HTERT RPE-1 (cell line): Measurements from ENCODE around the gene THRB.
"Not testable (repeated sequence)": the region's sequence is repeated elsewhere in the genome, so short reads cannot be mapped to it uniquely, and the experiment has no call there.

Experiments
- in situ Hi-C: fragments of 300-500 bp; cut with MboI; formaldehyde crosslinking; loops from 4 replicates; pipeline ENCODE4 v1.14.3; 2020; ENCODE audit warnings: low sequenced_read_pairs

Gene THRB

DNA sequence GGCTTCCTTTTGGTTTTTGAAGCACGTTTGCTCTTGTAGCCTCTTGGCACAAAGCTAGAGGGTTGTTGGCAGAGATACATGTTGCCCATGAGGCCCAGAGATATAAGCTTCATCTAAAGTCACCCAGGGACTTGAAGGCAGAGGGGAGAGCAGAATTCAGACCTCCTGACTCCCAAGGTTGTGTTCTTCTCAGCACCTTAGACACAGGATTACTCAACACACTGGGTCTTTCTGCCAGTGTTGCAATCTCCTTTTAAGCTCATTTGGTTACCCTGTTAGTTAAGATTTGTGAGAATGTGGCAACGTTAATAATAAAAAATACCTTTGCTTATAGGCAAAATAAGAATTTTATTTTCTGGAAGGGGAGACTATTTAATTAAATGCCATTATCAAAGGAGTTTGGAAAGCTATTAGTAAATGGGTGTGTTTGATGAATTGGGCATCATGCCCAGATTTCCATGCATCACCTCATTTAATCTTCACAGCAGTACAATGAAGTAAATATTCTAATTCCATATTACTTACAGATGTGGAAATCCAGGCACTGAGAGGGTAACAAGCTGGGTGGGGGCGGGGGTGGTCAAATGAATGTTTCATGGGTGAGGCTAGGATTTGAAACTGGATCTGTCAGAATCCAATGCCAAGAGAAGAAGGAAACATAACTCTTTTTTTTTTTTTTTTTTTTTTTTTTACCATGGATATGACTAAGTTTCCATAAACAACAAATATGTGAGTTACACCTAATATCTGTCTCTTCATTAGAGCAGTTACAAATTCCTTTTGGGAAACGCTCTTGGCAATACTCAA lies 366.2 kb downstream of the THRB start:
- in situ Hi-C loops = no loop called here

DNA sequence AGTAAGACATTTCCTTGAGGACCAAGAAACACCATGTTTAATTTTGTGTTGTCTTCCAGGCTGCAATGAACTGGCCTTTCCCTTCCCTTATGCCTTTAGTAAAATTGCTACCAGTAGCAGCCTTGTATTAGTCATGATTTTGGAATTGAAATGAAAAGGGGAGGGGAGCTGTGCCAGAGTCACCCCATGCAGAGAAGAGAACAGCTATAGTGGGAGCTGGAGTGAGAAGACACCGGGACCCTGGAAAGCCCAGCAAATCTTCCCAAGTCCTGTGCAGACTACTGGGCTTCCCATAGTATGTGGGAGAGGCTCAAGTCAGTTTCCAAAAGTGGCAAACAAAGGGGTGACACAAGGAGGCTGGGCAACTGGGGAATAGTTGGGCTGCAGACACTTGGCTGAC lies 371.1 kb downstream of the THRB start:
- in situ Hi-C loops = no loop called here

DNA sequence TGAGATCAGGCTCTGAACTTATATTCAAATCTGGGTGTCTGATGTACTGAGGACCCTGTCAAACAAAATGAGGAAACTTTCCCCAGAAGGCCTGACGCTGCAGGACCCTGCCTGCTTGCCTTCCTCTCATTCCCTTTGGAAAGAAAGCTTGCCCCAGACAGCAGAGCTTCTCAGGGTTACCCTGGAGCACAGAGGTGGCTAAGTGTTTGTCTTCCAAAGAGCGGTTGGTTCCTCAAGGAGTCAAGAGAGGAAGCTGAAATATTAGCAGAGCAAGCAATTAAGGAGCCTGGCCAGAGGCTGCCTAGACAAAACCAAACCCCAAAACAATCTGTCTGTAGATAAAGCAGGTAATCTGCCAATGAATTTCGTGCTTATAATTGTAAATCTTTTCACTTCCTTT lies 374.2 kb downstream of the THRB start:
- in situ Hi-C loops = no loop called here

DNA sequence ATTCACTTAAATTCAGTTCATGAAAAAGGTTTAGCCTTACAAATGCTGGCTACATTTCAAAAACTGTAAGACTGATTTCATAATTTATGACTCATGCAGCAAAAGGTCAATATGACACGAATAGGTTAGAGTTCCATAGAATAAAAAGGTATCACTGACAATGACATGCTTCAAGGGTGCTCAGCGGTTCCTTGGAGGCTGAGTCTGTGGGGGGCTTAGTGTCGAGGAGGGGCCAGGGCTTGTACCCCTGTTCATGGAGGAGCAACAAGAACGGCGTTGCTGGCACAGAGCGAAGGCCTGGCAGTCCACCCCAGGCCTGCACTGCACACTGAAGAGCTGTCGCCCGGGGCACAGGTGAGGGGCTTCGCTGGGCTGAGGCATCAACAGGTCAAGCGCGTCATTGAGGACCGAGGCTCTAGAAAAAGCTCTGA lies 375.3 kb downstream of the THRB start:
- in situ Hi-C loops = no loop called here

DNA sequence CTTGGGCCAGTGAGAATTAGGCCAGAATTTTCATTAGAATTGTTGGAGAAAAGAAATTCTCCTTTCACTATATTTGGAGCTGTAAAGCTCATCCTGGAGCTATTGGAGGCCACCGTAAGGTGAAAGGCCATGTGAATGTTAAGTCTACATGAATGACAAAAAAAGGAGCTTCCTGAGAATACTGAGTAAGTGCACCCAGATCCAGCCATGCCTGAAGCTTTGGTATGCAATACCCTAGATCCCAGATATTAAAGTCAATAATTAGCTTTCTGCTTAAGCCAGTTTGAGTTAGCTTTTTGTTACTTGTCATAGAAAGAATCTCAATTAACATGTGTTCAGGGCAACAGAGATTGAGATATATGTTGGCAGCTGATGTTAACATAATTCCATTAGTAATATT lies 377.1 kb downstream of the THRB start:
- in situ Hi-C loops = no loop called here

DNA sequence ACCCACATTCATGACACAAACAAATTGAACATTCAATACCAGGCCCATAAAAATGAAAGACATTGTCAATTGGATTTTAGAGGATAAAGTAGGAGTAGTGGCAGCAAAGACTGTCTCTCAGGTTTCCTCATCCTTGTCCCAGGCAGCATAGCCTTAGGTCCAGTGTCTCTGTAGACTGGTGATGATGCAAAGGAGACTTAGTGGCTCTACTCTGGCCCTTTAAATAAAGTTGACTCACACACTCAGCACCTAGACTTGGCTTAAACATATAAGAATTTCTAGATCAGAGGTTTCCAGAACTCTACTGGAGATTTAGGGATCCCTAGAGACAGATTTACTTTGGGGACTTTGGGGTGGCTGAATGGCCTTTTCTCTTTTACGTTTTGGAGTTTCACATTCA lies 382.9 kb downstream of the THRB start:
- in situ Hi-C loops = no loop called here

DNA sequence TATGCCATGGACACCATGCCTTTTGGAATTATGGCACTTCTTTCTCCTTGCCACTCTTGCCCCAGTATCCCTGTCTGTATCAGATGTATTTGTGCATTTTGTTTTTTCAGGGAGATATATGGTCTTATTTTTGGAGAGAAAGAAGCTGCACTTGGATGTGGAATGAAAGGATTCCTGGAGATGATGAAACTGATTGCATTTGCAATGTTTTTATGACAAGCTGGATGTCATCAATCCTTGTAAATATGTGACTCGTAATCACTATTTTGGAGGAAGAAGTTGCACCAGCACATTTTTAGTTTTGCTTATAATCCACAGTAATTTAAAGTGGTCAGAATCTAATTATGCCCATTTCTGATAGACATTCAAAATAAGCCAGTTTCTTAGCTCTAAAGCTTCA lies 384.6 kb downstream of the THRB start:
- in situ Hi-C loops = no loop called here

DNA sequence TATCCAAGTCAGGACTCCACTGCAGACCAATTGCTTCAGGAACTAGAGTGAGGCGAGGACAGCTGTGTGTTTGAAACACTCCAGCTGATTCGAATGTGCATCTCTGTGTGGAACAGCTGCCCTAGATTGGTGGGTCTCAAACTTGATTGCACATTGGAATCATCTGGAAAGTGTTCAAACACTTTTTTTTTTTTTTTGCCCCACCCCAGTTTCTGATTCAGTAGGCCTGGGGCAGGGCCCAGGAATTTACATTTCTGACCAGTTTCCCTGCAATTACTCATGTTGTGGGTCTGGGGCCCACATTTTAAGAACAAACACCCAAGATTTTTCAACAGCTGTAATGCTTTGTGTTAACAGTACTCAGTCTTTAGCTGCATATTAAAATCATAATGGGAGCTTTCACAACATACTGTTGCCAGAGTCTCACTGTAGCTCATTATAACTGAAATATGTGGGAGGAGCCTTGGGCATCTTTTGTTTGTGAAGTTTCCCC lies 392.9 kb downstream of the THRB start:
- in situ Hi-C loops = no loop called here

DNA sequence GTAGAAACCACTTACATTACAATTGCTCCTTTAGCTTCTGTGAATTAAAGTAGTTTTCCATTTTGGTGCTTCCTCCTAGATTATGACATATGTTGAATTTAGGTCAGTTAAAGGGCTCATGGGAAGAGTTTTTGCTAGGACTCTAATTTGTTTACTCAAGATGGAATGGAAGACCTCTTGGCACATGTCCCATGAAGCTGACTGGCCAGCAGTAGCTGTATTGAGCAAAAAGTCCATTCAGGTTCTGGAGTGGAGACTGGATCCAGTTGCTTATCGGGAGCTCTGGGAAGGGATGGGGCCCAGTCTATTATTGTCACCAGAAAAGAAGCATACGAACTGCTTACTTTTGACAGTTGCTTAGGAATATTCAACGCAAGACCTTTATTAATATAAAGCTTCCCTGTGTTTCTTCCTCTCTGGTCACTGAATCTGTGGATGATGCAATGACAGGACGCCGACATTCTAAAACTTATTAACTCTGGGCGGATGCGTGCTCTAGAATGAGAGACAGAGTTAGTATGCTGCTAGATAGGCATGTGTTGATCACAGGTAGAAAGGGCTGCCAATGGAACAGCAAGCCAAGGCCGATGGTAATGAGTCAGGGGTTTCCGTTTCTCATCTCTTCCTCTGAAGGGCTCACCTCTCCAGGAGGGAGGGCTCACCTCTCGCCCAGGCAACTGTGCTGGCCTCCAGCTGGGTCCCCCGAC lies 393.8 kb downstream of the THRB start:
- in situ Hi-C loops = no loop called here

DNA sequence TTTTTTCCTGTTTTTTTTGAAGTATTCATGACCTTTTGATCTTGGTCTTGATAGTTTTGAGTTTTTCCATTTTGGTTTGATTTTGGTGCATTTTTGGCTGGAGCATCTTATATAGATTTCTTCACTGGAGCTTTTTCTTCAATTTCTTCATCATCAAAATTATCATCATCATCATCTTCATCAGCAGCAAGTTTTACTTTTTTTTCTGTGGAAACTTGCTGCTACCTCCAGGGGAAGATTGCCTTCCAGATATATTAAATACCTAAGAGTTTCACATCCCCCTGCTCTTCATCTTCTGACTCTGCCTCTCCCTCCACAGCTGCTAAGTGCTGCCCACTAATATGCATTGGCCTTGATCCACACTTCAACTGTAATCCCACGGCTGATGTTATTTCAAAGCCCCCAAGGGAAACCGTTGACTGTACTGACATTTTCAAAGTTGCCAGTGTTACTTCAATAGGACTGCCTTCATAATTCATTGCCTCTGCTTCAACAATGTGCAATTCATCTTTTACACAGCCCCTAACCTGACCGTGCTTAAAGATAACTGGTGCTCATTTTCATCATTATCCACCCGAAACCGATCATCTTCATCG lies 397.9 kb downstream of the THRB start:
- in situ Hi-C loops = no loop called here

DNA sequence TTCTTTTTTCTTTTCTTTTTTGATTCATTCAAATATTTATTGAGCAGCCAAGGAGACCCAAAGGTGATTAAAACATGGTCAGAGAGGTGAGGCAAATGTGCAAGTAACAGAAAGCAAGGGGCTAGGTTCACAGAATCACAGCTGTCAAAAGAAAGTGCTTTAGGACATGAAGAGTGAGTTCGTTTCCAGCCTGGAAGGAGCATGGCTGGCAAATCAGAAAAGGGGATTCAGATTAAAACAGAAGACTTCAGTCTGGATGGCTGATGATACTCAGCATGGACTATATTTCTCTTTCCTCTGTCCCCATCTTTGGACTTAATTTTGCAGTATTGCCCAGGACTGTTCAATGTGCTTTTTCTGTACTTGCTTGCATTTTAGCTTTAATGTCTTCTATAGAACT lies 398.4 kb downstream of the THRB start:
- in situ Hi-C loops = no loop called here

DNA sequence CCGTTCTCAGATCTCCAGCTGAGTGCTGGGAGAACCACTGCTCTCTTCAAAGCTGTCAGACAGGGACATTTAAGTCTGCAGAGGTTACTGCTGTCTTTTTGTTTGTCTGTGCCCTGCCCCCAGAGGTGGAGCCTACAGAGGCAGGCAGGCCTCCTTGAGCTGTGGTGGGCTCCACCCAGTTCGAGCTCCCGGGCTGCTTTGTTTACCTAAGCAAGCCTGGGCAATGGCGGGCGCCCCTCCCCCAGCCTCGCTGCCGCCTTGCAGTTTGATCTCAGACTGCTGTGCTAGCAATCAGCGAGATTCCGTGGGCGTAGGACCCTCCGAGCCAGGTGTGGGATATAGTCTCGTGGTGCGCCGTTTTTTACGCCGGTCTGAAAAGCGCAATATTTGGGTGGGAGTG lies 399.8 kb downstream of the THRB start:
- in situ Hi-C loops = not testable (repeated sequence)

DNA sequence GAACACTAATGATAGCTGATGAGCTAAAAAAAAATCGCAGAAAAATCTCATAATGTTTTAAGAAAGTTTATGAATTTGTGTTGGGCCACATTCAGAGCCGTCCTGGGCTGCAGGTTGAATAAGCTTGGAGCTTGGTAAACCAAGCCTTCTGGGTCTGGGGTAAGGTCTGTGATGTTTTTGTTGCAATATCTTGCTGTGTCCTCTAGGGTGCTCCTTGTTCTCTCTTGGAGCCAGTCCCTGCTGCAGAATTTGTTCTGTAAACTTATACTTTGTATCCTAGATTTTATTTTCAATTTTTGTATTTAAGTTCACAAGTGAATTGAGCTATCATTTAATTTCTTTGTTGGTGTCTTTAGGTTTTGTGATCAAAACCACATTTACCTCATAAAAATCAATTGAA lies 405.9 kb downstream of the THRB start:
- in situ Hi-C loops = no loop called here

DNA sequence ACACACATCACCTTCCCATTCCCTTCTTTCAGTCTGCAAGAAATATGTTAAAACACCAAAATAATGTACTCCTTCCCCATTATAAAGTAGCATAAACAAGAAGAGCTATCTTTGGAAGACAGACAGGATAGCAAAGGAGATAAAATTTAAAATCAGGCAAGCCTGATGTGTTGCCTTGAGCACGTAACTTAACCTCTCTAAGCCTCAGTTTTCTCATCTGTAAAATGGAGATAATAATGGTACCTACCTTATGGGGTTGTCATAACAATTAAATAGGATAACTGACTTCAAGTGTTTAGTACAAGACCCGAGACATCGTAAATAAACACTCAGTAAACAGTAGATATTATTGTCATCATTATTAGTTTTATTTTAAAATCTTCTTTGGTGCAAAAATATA lies 407.2 kb downstream of the THRB start:
- in situ Hi-C loops = no loop called here

DNA sequence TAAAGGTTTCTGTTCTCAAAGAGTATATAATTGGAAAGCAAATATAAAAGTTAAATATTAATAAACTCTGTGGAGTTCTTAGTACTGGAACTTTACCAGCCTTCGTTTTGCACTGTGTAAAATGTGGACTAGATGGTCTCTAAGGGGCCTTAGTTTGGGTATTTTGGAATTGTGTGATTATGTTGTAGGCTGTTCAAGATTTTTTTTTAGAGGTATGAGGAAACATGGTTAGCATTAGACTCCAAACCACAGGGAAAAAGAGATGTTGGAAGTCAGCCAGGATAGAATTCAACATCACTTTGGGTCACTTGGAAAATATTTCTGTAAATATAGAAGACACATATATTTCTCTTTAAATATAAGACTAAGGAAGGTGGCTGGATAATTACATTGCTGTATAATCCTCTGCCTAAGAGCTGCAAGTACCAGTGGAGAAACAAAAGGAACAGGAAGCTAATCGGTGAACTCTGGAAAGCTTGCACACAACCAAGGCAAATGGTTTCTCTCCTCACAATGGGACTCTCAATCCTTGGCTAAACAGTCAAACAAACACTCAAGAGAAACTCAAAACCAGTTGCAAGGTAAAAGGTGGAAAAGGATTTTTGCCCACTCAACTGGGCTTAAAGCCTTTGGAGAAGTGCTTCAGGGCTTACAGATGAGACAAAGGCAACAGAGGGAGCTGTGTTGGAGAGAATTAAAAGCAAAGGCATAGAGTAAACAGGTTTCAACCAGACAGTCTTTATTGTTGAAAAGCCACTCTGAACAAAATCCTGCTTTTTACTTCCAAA lies 407.8 kb downstream of the THRB start:
- in situ Hi-C loops = no loop called here

DNA sequence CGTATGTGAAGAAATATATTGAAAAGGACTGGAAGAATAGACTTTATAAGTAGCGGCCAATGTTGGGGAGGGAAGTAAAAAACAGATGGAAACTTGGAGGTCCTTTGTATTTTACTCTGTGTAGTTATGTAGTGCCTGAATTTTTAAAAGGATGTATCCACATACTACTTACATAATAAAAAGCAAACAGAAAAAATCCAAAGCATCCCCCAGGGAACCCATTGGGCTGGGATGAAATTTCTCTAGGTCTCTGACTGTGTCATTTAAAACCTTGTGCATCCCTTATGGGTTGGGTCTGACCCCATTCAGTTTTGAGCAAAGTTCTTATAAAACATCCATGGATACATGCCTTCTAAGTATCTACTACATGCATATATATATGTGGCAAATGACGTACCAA lies 408.4 kb downstream of the THRB start:
- in situ Hi-C loops = no loop called here

DNA sequence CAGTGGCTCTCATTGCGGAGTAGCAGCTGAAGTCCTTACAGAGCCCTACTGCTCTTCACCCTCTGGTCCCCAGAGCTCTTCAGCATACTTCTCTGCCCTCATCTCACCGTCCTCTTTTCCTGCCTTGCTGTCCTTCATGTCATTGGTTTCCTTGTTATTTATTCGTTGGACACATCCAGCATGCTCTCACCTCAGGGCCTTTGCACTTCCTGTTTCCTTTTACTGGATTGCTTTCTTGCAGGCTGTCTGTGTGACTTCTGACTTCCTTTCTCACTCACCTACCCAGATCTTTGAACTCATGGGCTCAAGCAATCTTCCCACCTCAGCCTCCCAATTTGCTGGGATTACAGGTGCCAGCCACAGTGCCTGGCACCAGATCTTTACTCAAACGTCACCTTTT lies 422.5 kb downstream of the THRB start:
- in situ Hi-C loops = no loop called here

DNA sequence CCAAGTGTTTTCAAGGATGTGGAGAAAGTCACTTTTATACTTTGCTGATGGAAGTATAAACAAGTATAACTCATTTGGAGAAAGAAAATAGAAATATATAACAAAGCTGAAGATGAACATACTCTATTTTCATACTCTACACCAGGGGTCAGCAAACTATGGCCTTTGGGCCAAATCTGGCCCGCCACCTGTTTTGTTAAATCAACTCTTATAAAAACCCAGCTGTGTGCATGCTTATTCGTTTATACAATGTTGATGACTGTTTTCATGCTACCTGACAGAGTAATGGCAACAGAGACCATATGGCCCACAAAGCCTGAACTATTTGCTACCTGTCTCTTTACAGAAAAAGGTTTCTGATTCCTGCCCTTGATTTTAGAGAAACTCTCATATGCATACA lies 425.6 kb downstream of the THRB start:
- in situ Hi-C loops = no loop called here

DNA sequence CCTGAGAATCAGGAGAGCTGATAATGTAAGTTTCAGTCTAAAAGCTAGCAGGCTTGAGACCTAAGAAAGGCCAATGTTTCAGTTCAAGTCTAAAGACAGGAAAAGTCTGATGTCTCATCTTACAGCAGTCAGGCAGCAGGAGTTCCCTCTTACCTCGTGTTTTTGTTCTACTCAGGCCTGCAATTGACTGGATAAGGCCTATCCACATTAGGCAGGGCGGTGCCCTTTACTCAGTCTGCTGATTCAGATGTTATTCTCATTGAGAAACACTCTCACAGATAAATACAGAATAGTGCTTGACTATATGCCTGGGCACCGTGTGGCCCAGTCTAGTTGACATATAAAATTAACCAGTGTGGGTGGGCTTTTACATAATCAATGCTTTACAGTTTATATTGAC lies 427.2 kb downstream of the THRB start:
- in situ Hi-C loops = no loop called here
